Bronchial epithelial cell (primary cell): ENCODE data around the gene LHPP. TPM values are rescaled to one million over a fixed set of nuclear protein-coding genes. Genes with fewer than 3 reads are reported as not detected.

Experiments
- DNase-seq: peaks from one replicate; pipeline ENCODE4 v3.0.0-alpha.2; 2010; ENCODE audit warnings: low read depth
- FAIRE-seq: peaks from 2 replicates; lab custom pipeline; 2011; peaks lifted over from hg19 to GRCh38; lab: Jason Lieb, UNC
- H3K27me3 ChIP-seq: 2 replicates; pipeline ENCODE4 v1.5.1; 2011; ENCODE audit warnings: low read length; ENCODE audit not compliant: control insufficient read depth, insufficient read depth
- H3K36me3 ChIP-seq: 2 replicates; pipeline ENCODE4 v1.5.1; 2011; ENCODE audit warnings: low read length; ENCODE audit not compliant: control insufficient read depth, insufficient read depth
- H3K4me3 ChIP-seq: 2 replicates; pipeline ENCODE4 v1.5.1; 2011; ENCODE audit warnings: mild to moderate bottlenecking, low read depth, low read length, control low read depth
- total RNA-seq: library from RNA; depleted of rRNA; stranded (reverse); fragments of >200 nt; gene quantifications from 2 replicates; pipeline ENCODE4 v1.2.1, GENCODE V29; 2014
- TF ChIP-seq, protein P1 (sequence below): IDR thresholded peaks from 2 replicates; pipeline ENCODE4 v1.5.1; 2011; ENCODE audit warnings: mild to moderate bottlenecking, moderate library complexity, low read length, control low read depth, inconsistent platforms; ENCODE audit not compliant: insufficient read depth, severe bottlenecking

The LHPP gene
- total RNA-seq, 1 donor from 2014 or later: 14.0 TPM

DNA sequence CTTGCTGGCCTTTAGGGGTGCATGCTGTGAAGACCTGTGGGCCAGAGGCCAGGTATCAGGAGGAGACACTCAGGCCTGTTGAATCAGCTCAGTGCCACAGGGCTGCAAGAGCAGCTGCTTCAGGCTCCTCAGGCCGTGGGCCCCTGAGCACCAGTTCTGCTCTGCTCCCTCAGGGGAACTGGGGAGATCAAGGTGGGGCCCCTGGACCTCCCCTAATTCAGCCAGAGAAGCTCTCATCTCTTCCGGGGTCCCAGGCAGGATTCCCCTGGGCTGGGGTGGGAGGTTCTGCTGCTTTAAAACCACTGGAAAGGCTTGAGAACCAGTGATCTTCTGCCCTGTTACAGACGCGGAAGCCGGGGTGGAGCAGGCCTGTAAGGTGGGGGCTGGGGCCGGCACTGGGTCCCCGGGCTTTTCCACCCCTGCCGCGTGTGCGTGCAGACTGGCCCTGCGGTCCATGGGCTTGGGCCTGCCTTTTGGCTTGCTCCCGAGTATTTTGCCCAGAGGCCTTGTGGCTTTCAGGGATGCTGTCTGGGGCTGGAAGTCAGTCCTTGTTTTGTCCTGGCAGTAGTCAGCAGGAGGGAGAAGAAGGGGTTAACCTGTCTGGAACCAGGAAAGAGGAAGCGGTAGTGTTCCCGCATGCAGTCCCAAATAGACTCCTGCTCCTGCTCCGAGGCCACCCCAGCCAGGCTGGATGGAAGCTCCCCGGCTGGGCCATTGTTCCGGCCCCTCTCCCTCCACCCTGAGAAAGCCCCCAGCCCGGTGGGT, 74.3 kb downstream of the LHPP start:
- no peaks in the 10 kb centered on the region for H3K36me3 ChIP-seq
- no peak overlapping the region for H3K4me3 ChIP-seq
- H3K27me3 ChIP-seq: no peaks in the 10 kb centered on the region
- FAIRE-seq: no peak
- no peak for DNase-seq
- TF ChIP-seq, protein P1, sequence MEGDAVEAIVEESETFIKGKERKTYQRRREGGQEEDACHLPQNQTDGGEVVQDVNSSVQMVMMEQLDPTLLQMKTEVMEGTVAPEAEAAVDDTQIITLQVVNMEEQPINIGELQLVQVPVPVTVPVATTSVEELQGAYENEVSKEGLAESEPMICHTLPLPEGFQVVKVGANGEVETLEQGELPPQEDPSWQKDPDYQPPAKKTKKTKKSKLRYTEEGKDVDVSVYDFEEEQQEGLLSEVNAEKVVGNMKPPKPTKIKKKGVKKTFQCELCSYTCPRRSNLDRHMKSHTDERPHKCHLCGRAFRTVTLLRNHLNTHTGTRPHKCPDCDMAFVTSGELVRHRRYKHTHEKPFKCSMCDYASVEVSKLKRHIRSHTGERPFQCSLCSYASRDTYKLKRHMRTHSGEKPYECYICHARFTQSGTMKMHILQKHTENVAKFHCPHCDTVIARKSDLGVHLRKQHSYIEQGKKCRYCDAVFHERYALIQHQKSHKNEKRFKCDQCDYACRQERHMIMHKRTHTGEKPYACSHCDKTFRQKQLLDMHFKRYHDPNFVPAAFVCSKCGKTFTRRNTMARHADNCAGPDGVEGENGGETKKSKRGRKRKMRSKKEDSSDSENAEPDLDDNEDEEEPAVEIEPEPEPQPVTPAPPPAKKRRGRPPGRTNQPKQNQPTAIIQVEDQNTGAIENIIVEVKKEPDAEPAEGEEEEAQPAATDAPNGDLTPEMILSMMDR: no peak

DNA sequence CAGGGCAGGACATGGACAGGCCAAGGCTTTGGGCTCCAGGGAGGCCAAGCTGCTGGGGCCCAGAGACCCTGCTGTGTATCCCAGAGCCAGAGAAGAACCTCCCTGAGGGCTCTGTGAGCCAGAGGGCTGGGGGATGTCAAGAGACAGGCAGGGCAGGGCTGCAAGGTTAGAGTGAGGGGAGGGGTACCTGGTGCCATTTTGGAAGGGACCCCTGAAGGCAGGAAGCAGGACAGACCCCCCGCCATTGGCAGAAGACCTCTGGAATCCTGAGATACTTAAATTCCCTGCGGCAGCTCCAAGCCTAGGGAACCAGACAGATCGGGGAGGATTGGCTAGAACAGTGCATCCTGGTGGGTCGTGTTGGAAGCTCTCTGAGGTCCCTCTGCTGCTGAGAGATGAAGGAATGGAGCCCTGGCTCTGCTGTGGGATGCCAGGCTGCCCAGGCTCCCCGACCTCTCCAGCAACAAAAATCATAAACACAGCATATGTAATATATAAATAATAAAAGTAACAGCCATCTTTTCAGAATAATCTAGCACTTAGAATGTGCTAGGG, 75.0 kb downstream of the LHPP start:
- no peak for DNase-seq
- no peak for FAIRE-seq
- TF ChIP-seq, protein P1: no peak
- H3K36me3 ChIP-seq: no peaks in the 10 kb centered on the region
- no peak overlapping the region for H3K4me3 ChIP-seq
- no peaks in the 10 kb centered on the region for H3K27me3 ChIP-seq

DNA sequence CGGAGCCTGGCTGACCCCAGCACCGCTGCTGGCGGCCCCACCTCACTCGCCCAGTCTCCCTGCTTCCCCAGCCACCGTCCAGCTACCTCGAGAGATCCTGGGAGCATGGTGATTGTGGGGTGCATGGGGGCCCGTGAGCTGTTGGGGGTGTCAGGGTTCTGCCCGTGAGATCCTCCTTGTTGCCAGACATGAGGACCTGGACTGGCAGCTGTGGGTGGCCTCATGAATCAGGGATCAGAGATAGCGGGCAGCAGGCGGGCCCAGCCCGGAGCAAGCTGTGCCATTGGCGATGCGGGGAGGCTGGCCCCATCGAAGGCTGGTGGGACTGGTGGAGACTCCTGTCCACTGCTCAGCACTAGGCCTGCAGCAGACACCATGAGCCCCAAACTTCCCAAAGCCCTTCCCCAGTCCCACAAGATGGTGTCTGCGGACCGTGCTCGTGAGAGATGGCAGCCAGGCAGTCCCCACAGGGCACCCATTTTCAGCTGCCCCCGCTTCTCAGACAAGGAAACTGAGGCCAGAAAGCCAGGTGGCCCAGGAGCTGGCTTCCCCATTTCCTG, 75.6 kb downstream of the LHPP start:
- no peak for DNase-seq
- H3K4me3 ChIP-seq: no peak overlapping the region
- H3K27me3 ChIP-seq: no peaks in the 10 kb centered on the region
- no peaks in the 10 kb centered on the region for H3K36me3 ChIP-seq
- TF ChIP-seq, protein P1: no peak
- no peak for FAIRE-seq

DNA sequence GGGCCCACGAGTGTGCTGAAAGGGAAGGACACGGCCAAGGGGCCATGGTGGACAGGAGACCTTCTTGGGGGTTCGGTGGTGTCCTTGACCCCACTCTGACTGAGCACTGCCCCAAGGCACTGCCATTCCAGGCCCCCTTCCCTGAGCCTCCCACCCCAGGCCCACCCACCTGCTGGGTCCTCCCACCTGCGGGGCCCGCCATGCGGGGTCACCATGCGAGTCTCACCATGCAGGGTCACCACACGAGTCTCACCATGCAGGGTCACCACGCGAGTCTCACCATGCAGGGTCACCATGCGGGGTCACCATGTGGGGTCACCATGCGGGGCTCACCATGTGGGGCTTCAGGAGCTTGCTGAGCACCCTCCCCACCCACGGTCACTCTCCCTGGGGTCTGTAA, 76.3 kb downstream of the LHPP start:
- TF ChIP-seq, protein P1: no peak
- FAIRE-seq: no peak
- no peak for DNase-seq
- Histone ChIP-seq H3K4me3 (no peak overlapping the region), H3K27me3 (no peaks in the 10 kb centered on the region), H3K36me3 (no peaks in the 10 kb centered on the region)

DNA sequence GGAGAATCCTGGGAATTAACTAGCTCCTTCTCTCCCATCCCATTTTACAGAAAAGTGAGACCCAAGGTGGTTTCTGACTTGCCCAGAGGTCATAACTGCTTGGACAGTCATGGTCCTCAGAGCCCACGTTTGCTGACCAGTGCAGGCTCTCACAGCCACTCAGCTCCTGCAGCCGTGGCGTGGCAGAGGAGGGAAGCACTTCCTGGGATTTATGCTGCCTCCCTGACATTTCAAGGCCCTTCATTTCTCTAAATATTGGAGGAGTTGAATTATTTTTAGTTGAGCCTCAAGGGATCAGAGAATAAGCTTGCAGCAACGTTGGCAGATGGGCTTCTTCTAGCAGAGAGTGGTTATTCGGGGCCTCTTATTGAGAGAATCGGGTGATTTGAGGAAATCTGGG, 77.1 kb downstream of the LHPP start:
- DNase-seq (no peak), FAIRE-seq (no peak)
- no peaks in the 10 kb centered on the region for H3K36me3 ChIP-seq
- H3K27me3 ChIP-seq: no peaks in the 10 kb centered on the region
- TF ChIP-seq, protein P1: no peak
- no peak overlapping the region for H3K4me3 ChIP-seq
